Measurements from ENCODE around the gene PTH1R. TPM values are rescaled to one million over a fixed set of nuclear protein-coding genes. Genes with fewer than 3 reads are reported as not detected.

PTH1R gene
- total and polyA plus RNA-seq, 12 donors, result 1.5 to 89.8 (median 4.2) TPM

GRCh38 chr3:46856576-46857471 is 20.7 kb upstream of the PTH1R start:
- Histone ChIP-seq H3K4me1 (peaks cover 0 to 39% (median 1%) of the 10 kb centered on the region in 9 donors), H3K36me3 (peaks cover 0 to 40% (median 0%) of the 10 kb centered on the region in 9 donors), H3K9me3 (no peaks in the 10 kb centered on the region), H3K4me3 (peak overlapping the region in 6 of 10 donors; percentile 28 to 69 (median 62)), H3K27me3 (no peaks in the 10 kb centered on the region), H3K27ac (peak overlapping the region in 8 of 10 donors; percentile 9 to 98 (median 78))
- ATAC-seq (no peak), DNase-seq (peak; percentile 5 to 23)
- no peak for TF ChIP-seq CTCF (IDR thresholded peaks at IDR 0.05)
- WGBS, 2 donors, result 67 to 76% methylated on average over 17 of the region's 17 CpGs
- intact Hi-C loops (cut with DNase I), result loop anchor here in 1 of 10 donors (5.0 kb wide), 1 partner anchor 50 kb away; no protein-coding TSS in a partner anchor

- peaks cover 0 to 39% (median 5%) of the 10 kb centered on the region in 9 donors for H3K4me1 ChIP-seq
- no peak for ATAC-seq
- H3K4me3 ChIP-seq, result peak overlapping the region in 8 of 10 donors; percentile 9 to 69 (median 58)
- WGBS, 2 donors, result 31 to 46% methylated on average over 10 of the region's 10 CpGs
- H3K36me3 ChIP-seq, result peaks cover 0 to 40% (median 0%) of the 10 kb centered on the region in 9 donors
- peak in 1 of 2 donors; percentile 4 for DNase-seq
- no peak for TF ChIP-seq CTCF (IDR thresholded peaks at IDR 0.05)
- intact Hi-C loops (cut with DNase I), result loop anchor here in 1 of 10 donors (5.0 kb wide), 1 partner anchor 50 kb away; no protein-coding TSS in a partner anchor
- no peaks in the 10 kb centered on the region for H3K9me3 ChIP-seq
- H3K27ac ChIP-seq, result peak overlapping the region in 7 of 10 donors; percentile 52 to 98 (median 89)
- no peaks in the 10 kb centered on the region for H3K27me3 ChIP-seq
Measured at GRCh38 chr3:46857485-46858341, 19.8 kb upstream of the PTH1R start.

- no peak for ATAC-seq
- H3K4me1 ChIP-seq, result peaks cover 0 to 39% (median 5%) of the 10 kb centered on the region in 9 donors
- WGBS, 2 donors, result 64 to 68% methylated on average over 6 of the region's 6 CpGs
- peak overlapping the region in 9 of 10 donors; percentile 21 to 69 (median 58) for H3K4me3 ChIP-seq
- H3K9me3 ChIP-seq, result no peaks in the 10 kb centered on the region
- H3K36me3 ChIP-seq, result peaks cover 0 to 40% (median 0%) of the 10 kb centered on the region in 9 donors
- intact Hi-C loops (cut with DNase I), result loop anchor here in 1 of 10 donors (5.0 kb wide), 1 partner anchor 49 kb away; no protein-coding TSS in a partner anchor
- peak in 1 of 2 donors; percentile 4 for DNase-seq
- peak overlapping the region in 8 of 10 donors; percentile 42 to 98 (median 92) for H3K27ac ChIP-seq
- no peaks in the 10 kb centered on the region for H3K27me3 ChIP-seq
- no peak for TF ChIP-seq CTCF (IDR thresholded peaks at IDR 0.05)
Measured at GRCh38 chr3:46858456-46858855, 19.1 kb upstream of the PTH1R start.
